Activated naive CD8-positive, alpha-beta T cell treated with anti-CD3 and anti-CD28 coated beads, Interleukin-2, amount 10 ng/mL, durations not matched to agents 7 days and 5 days (primary cell): Measurements from ENCODE around the gene KLHDC9. TPM values are rescaled to one million over a fixed set of nuclear protein-coding genes. Genes with fewer than 3 reads are reported as not detected.

Experiments used
- ATAC-seq: fragments of 150-1000 bp; cut with Tn5 transposase; one replicate; pipeline ENCODE4 v1.10.0; 2021; ENCODE audit warnings: low read depth, moderate library complexity
- POLR2A ChIA-PET: fragments of 350-600 bp; sonication (Branson Sonifier 250); formaldehyde crosslinking; loops from one replicate; lab custom pipeline; 2021; ENCODE audit warnings: antibody characterized with exemption; lab: Charles Lee
- DNase-seq: peaks from one replicate; pipeline ENCODE4 v3.0.0; 2021
- H3K27ac Mint-ChIP-seq: one replicate; pipeline ENCODE4 v1.8.0; 2022; ENCODE audit warnings: mild to moderate bottlenecking, mixed read lengths
- H3K27me3 Mint-ChIP-seq: one replicate; pipeline ENCODE4 v1.8.0; 2022; ENCODE audit warnings: mild to moderate bottlenecking, moderate library complexity, mixed read lengths
- H3K36me3 Mint-ChIP-seq: one replicate; pipeline ENCODE4 v1.8.0; 2021; ENCODE audit warnings: mild to moderate bottlenecking, mixed read lengths
- H3K4me1 Mint-ChIP-seq: one replicate; pipeline ENCODE4 v1.8.0; 2021; ENCODE audit warnings: mixed read lengths
- H3K4me3 Mint-ChIP-seq: one replicate; pipeline ENCODE4 v1.8.0; 2022; ENCODE audit warnings: mild to moderate bottlenecking, moderate library complexity, mixed read lengths
- H3K9me3 Mint-ChIP-seq: one replicate; pipeline ENCODE4 v1.8.0; 2021; ENCODE audit warnings: mixed read lengths
- total RNA-seq, 2 experiments: library from RNA; stranded (reverse); gene quantifications; one replicate each; pipeline ENCODE4 v1.2.3, GENCODE V29; 2021

Gene KLHDC9
- total RNA-seq, 2 experiments from 2014 or later, result 1.2 TPM

DNA sequence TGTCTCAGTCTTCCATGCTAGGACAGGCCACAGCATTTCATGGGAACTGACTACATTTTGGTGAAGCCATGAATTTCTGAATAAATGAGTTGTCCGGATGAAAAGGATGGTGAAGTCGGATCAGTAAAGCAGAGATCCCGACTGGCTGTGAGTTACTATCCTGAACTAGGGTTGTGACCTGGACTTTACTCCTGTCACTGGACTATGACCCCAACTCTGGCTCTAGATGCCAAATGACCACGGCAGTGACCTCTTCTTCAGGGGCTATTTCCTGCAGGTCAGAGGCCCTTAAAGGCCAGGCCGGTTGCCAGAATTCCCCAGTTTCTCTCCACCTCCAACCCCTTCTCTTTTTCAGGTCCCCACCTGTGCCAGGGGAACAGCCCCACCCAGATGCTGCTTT, 7.1 kb upstream of the KLHDC9 start:
- DNase-seq (peak; percentile 15), ATAC-seq (no peak)
- no peaks in the 10 kb centered on the region for H3K27me3 Mint-ChIP-seq
- H3K9me3 Mint-ChIP-seq, result no peaks in the 10 kb centered on the region
- no peak overlapping the region for H3K27ac Mint-ChIP-seq
- POLR2A ChIA-PET, result no interaction called here
- H3K36me3 Mint-ChIP-seq, result no peaks in the 10 kb centered on the region
- peaks cover 32% of the 10 kb centered on the region for H3K4me1 Mint-ChIP-seq
- H3K4me3 Mint-ChIP-seq, result no peak overlapping the region

DNA sequence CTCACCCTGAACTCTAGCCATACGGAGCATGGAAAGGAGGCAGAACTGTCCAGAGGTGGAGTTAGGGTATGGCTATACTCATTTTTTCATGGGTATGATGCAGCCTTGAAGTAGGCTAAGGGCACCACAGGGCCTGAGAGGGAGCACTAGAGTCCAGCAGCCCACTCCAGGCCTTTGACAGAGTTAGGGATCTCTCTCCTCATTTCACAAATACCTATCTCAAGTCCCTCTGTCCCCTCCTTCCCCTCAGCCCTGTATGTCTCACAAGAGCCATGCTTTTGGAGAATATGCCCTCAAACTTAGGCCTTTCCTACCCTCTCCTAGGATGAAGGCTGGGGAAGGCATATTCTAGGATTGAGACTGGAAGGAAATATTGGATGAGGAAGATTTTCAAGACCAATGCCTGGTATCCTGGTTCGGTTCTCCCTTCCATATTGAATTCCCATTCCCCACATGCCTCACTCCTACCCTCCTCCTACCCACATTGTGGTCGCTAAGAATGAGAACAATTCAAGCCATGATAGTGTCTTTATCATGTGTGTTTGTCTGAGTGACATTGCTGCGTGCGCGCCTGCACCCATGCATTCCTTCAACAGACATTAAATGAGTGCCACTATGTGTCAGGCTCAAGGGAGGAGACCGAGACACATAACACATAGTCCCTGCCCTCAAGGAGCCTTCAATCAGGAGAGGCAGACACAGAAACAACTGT, 6.2 kb upstream of the KLHDC9 start:
- DNase-seq (peak; percentile 12), ATAC-seq (no peak)
- Mint-ChIP-seq H3K36me3 (no peaks in the 10 kb centered on the region), H3K4me1 (peaks cover 34% of the 10 kb centered on the region), H3K27ac (no peak overlapping the region), H3K9me3 (no peaks in the 10 kb centered on the region), H3K27me3 (no peaks in the 10 kb centered on the region), H3K4me3 (no peak overlapping the region)
- POLR2A ChIA-PET, result interaction anchor here (0.5 to 1.0 kb wide), 3 partner anchors 20 to 32 kb away, joined by 4 to 5 read pairs (median 5); no protein-coding TSS in a partner anchor

DNA sequence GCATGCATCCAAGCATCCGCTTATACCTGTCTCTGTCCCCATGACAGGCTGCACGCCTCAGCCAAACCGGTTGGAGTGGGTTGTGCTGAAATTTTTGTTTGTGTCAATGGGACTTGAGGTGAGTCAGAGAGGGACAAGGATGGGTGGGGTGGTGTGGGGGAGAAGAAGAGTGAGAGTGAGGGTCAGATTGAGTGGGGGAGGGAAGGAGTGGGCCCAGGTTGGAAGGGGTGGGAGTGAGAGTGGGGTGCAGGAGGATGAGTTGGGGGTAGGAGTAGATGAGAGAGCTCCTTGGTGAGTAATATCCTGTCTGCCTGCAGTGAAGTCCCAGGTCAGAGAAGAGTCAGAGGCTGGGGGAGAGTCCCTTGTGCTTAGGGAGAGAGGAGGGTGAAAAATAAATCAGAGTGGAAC, 5.5 kb upstream of the KLHDC9 start:
- H3K4me1 Mint-ChIP-seq, result peaks cover 41% of the 10 kb centered on the region
- no peaks in the 10 kb centered on the region for H3K9me3 Mint-ChIP-seq
- POLR2A ChIA-PET, result interaction anchor here (0.5 to 1.0 kb wide), 4 partner anchors 21 to 32 kb away, joined by 3 to 5 read pairs (median 4); partner anchors contain the start of gene ARHGAP30
- ATAC-seq (peak; percentile 80), DNase-seq (peak; percentile 28)
- no peaks in the 10 kb centered on the region for H3K36me3 Mint-ChIP-seq
- H3K27ac Mint-ChIP-seq, result peak overlapping the region; percentile 41
- no peaks in the 10 kb centered on the region for H3K27me3 Mint-ChIP-seq
- no peak overlapping the region for H3K4me3 Mint-ChIP-seq

DNA sequence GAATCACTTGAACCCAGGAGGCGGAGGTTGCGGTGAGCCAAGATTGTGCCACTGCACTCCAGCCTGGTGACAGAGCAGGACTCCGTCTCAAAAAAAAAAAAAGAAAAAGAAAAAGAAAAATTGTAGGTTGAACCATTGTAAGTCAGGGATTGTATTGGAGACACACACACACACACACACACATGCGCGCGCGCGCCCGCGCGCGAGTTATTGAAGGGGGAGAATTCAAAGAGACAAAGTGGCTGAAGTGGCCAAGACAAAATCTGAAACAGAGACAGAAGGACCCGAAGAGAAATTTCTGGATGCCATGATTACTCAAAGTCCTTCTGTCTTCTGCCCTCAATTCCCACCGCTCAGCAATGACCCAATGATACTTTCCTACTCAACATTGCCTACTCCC, 3.7 kb upstream of the KLHDC9 start:
- Mint-ChIP-seq H3K27me3 (no peaks in the 10 kb centered on the region), H3K9me3 (no peaks in the 10 kb centered on the region), H3K4me3 (no peak overlapping the region), H3K4me1 (peaks cover 45% of the 10 kb centered on the region), H3K36me3 (no peaks in the 10 kb centered on the region), H3K27ac (no peak overlapping the region)
- POLR2A ChIA-PET, result interaction anchor here (0.7 to 7.0 kb wide), 2 partner anchors 20 to 25 kb away, joined by 3 to 118 read pairs; partner anchors contain the start of gene ARHGAP30
- no peak for ATAC-seq
- peak; percentile 19 for DNase-seq

DNA sequence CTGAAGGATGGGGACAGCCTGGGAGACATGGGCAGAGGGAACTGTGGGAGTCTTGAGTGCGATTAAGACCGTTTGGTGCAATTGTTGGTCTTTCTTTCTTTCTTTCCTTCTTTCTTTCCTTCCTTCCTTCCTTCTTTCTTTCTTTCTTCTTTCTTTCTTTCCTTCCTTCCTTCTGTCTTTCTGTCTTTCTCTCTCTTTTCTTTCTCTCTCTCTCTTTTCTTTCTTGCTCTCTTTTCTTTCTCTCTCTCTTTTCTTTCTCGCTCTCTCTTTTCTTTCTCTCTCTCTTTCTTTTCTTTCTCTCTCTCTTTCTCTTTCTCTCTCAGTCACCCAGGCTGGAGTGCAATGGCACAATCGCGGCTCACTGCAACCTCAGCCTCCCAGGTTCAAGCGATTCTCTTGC, 2.9 kb upstream of the KLHDC9 start:
- H3K4me3 Mint-ChIP-seq, result no peak overlapping the region
- H3K9me3 Mint-ChIP-seq, result no peaks in the 10 kb centered on the region
- no peaks in the 10 kb centered on the region for H3K36me3 Mint-ChIP-seq
- H3K4me1 Mint-ChIP-seq, result peaks cover 45% of the 10 kb centered on the region
- H3K27ac Mint-ChIP-seq, result no peak overlapping the region
- H3K27me3 Mint-ChIP-seq, result no peaks in the 10 kb centered on the region
- POLR2A ChIA-PET, result interaction anchor here (7.0 kb wide), 1 partner anchor 26 kb away, joined by 118 read pairs; the partner anchor contains the start of gene ARHGAP30
- ATAC-seq (no peak), DNase-seq (no peak)

DNA sequence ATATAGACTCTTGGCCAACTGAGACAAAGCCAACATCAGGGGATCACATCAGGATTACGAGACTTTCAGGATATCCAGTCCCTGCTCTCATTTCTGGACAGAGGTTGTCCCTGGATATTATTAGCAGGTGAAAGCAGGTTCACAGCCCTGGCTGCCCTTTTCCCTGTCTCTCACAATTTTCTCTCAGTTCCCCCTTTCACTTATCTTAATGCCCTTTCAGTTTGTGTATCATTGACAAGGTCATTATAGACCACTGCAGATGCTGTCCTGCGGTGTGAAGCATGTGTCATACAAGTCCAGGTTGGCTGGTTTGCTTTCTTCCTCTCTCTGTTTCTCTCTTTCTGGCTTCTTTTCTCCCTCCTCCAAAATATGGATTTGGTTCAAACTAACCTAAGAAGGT, 2.1 kb upstream of the KLHDC9 start:
- Mint-ChIP-seq H3K27me3 (no peaks in the 10 kb centered on the region), H3K27ac (no peak overlapping the region), H3K4me1 (peaks cover 37% of the 10 kb centered on the region)

DNA sequence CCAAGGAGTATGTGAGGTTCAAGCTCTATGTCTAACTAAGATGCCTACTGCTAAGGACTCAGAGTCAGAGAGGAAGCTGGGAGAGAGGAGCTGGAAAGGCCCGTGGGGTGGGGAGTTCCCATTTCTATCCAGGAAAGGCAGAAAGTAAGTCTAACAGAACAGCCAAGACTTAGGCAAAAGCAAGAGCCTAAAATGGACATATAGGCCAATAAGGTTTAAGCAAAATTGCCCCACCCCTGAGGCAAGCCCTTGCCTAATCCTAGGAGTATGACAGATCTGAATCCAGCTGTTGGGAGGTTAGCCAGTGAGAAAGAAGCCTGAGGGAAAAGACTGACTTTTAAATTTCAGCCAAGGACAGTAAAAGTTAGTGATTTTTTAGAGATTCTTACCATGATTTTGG, 1.6 kb upstream of the KLHDC9 start:
- POLR2A ChIA-PET, result interaction anchor here (1.0 to 7.0 kb wide), 6 partner anchors 28 to 99 kb away, joined by 3 to 118 read pairs (median 6); partner anchors contain the start of genes ARHGAP30, F11R and USF1
- no peaks in the 10 kb centered on the region for H3K27me3 Mint-ChIP-seq
- no peak overlapping the region for H3K27ac Mint-ChIP-seq
- no peaks in the 10 kb centered on the region for H3K9me3 Mint-ChIP-seq
- no peak overlapping the region for H3K4me3 Mint-ChIP-seq
- peaks cover 36% of the 10 kb centered on the region for H3K4me1 Mint-ChIP-seq
- H3K36me3 Mint-ChIP-seq, result no peaks in the 10 kb centered on the region
- ATAC-seq, result no peak
- DNase-seq, result peak; percentile 14

More for the DNA sequence above, 2.1 kb upstream of the KLHDC9 start:
- no peak for ATAC-seq
- no peak overlapping the region for H3K4me3 Mint-ChIP-seq
- POLR2A ChIA-PET, result interaction anchor here (7.0 kb wide), 1 partner anchor 27 kb away, joined by 118 read pairs; the partner anchor contains the start of gene ARHGAP30
- H3K9me3 Mint-ChIP-seq, result no peaks in the 10 kb centered on the region
- H3K36me3 Mint-ChIP-seq, result no peaks in the 10 kb centered on the region
- peak; percentile 3 for DNase-seq

DNA sequence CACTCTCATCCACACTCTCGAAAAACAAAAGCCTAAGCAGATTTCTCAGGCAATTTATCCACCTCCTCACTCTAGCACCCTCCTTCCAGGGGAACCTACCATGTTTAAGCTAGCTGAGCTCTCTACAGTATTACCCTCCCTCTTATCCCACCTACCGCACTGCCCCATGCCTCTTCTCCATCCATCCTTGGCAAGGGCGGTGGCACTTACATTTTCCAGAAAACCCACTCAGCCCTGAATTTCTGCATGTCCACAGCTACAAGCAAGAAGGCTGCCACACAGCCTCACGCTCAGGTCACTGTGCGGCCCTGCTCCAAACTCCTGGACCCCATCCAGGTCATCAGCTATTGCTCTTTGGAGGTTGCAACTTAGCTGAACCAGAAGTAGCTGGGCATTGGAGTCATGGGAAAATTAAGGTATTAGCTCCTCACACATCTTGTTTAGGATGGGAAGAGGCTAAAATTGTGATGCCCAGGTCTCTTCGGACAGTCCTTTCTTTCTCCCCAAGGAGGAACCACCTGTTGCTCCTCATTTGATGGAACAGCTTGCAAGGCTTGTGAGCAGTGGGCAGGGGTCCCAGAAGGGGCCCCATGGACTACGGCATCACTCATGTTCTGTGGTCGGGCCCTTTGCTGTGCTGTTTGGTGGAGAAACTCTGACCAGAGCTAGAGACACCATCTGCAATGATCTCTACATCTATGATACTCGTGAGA, 1.1 kb downstream of the KLHDC9 start:
- Mint-ChIP-seq H3K36me3 (peaks cover 3% of the 10 kb centered on the region), H3K9me3 (no peaks in the 10 kb centered on the region), H3K27ac (peak overlapping the region; percentile 70), H3K4me1 (peaks cover 20% of the 10 kb centered on the region), H3K4me3 (peak overlapping the region; percentile 77), H3K27me3 (no peaks in the 10 kb centered on the region)
- DNase-seq, result peak; percentile 17
- ATAC-seq, result no peak
- POLR2A ChIA-PET, result interaction anchor here (1.4 to 7.0 kb wide), 7 partner anchors 18 to 102 kb away, joined by 3 to 118 read pairs (median 8); partner anchors contain the start of genes ARHGAP30, DEDD, NIT1 and PFDN2

DNA sequence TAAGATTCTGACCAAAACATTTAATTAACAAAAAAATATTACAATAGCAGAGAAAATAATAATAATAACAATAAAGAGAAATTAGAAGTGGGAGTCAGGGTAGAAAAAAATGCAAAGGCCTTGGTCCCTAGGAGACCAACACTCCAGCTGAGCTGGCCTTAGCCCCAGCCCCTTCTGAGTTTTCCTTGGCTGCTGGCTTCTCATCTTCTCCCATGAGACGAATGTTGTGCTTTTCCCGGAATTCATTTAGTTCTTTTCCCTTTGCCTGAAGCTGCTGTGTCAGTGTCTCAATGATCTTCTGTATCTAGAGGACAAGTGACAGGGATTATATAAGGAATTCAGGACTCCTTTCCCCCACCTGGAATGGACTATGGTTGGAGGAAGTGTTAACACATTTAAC, 2.4 kb downstream of the KLHDC9 start:
- DNase-seq (no peak), ATAC-seq (no peak)
- H3K9me3 Mint-ChIP-seq, result no peaks in the 10 kb centered on the region
- peaks cover 19% of the 10 kb centered on the region for H3K4me1 Mint-ChIP-seq
- no peak overlapping the region for H3K4me3 Mint-ChIP-seq
- H3K36me3 Mint-ChIP-seq, result peaks cover 5% of the 10 kb centered on the region
- no peaks in the 10 kb centered on the region for H3K27me3 Mint-ChIP-seq
- H3K27ac Mint-ChIP-seq, result no peak overlapping the region
- POLR2A ChIA-PET, result interaction anchor here (0.6 to 7.0 kb wide), 3 partner anchors 17 to 61 kb away, joined by 3 to 118 read pairs (median 9); partner anchors contain the start of genes ARHGAP30, NIT1 and PFDN2

DNA sequence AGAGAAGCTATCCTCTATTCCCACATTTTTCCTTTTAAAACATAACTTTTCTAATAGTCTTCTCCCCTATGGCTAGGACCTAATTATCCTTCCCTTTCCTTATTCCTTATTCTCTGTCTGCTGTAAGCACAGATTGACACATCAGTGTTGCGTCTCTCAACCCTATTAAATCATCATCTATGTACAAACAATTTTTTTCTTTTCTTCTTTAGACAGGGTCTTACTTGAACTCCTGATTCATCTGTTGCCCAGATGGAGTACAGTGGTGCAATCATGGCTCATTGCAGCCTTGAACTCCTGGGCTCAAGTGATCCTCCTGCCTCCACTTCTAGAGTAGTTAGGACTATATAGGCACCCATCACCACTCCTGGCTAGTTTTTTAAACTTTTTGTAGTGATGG, 8.3 kb downstream of the KLHDC9 start:
- H3K4me1 Mint-ChIP-seq, result peaks cover 7% of the 10 kb centered on the region
- no peaks in the 10 kb centered on the region for H3K9me3 Mint-ChIP-seq
- POLR2A ChIA-PET, result interaction anchor here (0.6 to 2.6 kb wide), 2 partner anchors 11 to 95 kb away, joined by 5 to 11 read pairs; partner anchors contain the start of genes NIT1 and PFDN2
- H3K27me3 Mint-ChIP-seq, result no peaks in the 10 kb centered on the region
- H3K4me3 Mint-ChIP-seq, result no peak overlapping the region
- no peak overlapping the region for H3K27ac Mint-ChIP-seq
- no peak for ATAC-seq
- peaks cover 22% of the 10 kb centered on the region for H3K36me3 Mint-ChIP-seq
- DNase-seq, result no peak

DNA sequence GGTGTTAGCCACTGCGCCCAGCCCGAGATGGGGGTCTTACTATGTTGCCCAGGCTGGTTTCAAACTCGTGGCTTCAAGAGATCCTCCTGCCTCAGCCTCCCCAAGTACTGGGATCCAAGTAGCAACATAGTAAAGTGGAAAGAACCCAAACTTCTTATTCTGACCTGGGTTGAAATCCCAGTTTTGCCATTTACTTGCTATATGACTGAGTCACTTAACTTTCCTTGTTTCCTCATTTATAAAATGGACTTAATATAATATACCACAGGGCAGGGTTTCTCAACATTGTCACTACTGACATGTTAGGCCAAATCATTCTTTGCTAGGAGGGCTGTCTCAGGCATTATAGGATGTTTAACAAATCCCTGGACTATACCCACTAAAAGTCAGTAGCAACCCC, 13.0 kb downstream of the KLHDC9 start:
- Mint-ChIP-seq H3K9me3 (no peaks in the 10 kb centered on the region), H3K4me3 (no peak overlapping the region), H3K4me1 (peaks cover 31% of the 10 kb centered on the region), H3K27me3 (no peaks in the 10 kb centered on the region), H3K27ac (no peak overlapping the region), H3K36me3 (peaks cover 21% of the 10 kb centered on the region)
- DNase-seq (no peak), ATAC-seq (no peak)
- POLR2A ChIA-PET, result no interaction called here

DNA sequence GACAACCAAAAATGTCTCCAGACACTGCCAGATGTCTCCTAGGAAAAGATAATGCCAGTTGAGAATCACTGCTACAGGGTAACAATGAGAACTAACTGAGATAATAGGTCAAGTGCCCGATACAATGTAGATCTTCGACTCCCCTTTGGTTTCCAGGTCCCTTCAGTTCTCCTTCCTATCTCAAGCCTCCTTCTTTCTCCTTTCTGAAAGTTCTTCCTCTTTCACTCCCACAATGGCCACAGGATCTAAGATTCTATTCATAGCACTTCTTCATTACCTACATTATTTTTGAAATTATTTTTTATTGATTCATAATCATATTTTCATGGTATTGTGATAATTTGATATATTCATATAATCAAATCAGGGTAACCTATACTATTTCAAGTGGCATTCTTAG, 13.4 kb downstream of the KLHDC9 start:
- Mint-ChIP-seq H3K4me1 (peaks cover 34% of the 10 kb centered on the region), H3K4me3 (no peak overlapping the region), H3K9me3 (no peaks in the 10 kb centered on the region), H3K27me3 (no peaks in the 10 kb centered on the region), H3K36me3 (peaks cover 21% of the 10 kb centered on the region), H3K27ac (no peak overlapping the region)
- DNase-seq (no peak), ATAC-seq (no peak)
- POLR2A ChIA-PET, result no interaction called here

DNA sequence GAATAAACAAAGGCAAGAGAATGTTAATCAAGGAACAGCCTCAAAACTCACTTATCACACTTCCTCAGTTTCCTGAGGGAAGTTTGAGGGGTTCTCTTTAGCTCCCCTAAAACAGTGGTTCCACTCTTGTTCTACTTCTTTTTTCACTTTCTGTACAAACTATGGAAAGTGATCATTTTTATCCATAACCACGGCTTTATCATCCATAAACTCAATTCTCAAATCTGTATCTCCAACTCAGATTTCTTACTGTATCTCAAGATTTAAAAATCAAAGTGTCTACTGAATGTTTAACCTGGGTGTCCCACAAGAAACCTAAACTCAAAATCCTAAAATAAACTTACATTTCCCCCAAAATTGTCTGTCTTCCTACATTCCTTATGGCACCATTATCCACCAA, 15.8 kb downstream of the KLHDC9 start:
- no peak overlapping the region for H3K4me3 Mint-ChIP-seq
- peaks cover 39% of the 10 kb centered on the region for H3K4me1 Mint-ChIP-seq
- DNase-seq (no peak), ATAC-seq (no peak)
- H3K9me3 Mint-ChIP-seq, result no peaks in the 10 kb centered on the region
- peak overlapping the region; percentile 33 for H3K27ac Mint-ChIP-seq
- POLR2A ChIA-PET, result no interaction called here
- peaks cover 17% of the 10 kb centered on the region for H3K36me3 Mint-ChIP-seq
- no peaks in the 10 kb centered on the region for H3K27me3 Mint-ChIP-seq
